Peyer's patch (tissue), 4 donors: ENCODE data around the gene ARAP3. TPM values are rescaled to one million over a fixed set of nuclear protein-coding genes. Genes with fewer than 3 reads are reported as not detected.

ENCODE experiments used
- DNase-seq, 3 donors: peaks; one replicate each; pipeline ENCODE4 v3.0.0-alpha.2; 2017 to 2019
- H3K27ac ChIP-seq, 4 donors: fragments of 200-600 bp; sonication (generic); one replicate each; pipeline ENCODE4 v1.5.1; 2016 to 2019
- H3K27me3 ChIP-seq, 2 donors: fragments of 200-600 bp; sonication (generic); one replicate each; pipeline ENCODE4 v1.5.1; 2019
- H3K36me3 ChIP-seq, 3 donors: fragments of 200-600 bp; sonication (generic); one replicate each; pipeline ENCODE4 v1.5.1; 2016 to 2019
- H3K4me1 ChIP-seq, 4 donors: fragments of 200-600 bp; sonication (generic); one replicate each; pipeline ENCODE4 v1.5.1; 2016 to 2019
- H3K4me3 ChIP-seq, 4 donors: fragments of 200-600 bp; sonication (generic); 1 replicate in 3 of 4; 2 replicates in 1 of 4; pipeline ENCODE4 v1.5.1; 2016 to 2019; ENCODE audit warnings: mild to moderate bottlenecking in 1 of 4
- H3K9me3 ChIP-seq, 4 donors: fragments of 200-600 bp; sonication (generic); one replicate each; pipeline ENCODE4 v1.5.1; 2016 to 2019; ENCODE audit warnings: mild to moderate bottlenecking in 1 of 4
- POLR2A ChIP-seq, 2 donors: fragments of 450-650 bp; IDR thresholded peaks; one replicate each; pipeline ENCODE4 v1.5.1; 2017; ENCODE audit warnings: antibody characterized with exemption in 2 of 2, mild to moderate bottlenecking in 2 of 2, moderate library complexity in 2 of 2
- total RNA-seq, 4 donors: library from RNA; depleted of rRNA; stranded (reverse); fragments of >200 nt; gene quantifications; one replicate each; pipeline ENCODE4 v1.1.0, GENCODE V29; 2016
- TF ChIP-seq, protein P1 (sequence below), 6 experiments: fragments of 450-650 bp in 4 of 6; fragments of 200-600 bp in 2 of 6; sonication (generic) in 1 of 6; IDR thresholded peaks; one replicate each; pipeline ENCODE4 v1.5.1; 2017 to 2019; ENCODE audit warnings: antibody characterized with exemption in 6 of 6, mild to moderate bottlenecking in 3 of 6, moderate library complexity in 1 of 6

ARAP3 gene
- total RNA-seq, 4 donors from 2014 or later, result 1.1 to 13.2 (median 9.7) TPM

DNA sequence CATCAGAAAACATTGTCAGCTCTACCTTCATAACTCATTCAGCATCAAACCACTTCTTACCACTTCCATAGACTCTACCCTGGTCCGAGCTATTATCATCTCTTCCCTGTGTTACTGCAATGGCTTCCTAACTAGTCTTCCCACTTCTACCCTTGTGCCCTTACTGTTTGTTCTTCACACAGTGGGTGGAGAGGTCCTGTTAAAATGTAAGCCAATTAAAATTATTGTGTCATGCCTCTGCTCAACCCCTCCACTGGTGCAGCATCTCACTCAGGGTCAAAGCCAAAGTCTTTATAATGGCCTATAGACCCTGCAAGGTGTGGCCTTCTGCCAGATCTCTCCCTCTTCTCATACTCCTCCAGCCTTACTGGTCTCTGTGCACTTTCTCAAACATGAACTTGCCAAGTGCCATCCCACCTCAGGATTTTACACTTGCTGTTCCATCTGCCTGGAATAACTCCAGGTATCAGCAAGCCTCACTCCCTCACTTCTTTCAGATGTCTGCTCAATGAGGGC, 22.8 kb upstream of the ARAP3 start:
- peaks cover 0 to 13% (median 7%) of the 10 kb centered on the region in 4 donors for H3K4me1 ChIP-seq
- no peak overlapping the region for H3K4me3 ChIP-seq
- no peak overlapping the region for H3K27ac ChIP-seq
- no peak for DNase-seq
- TF ChIP-seq, protein P1, sequence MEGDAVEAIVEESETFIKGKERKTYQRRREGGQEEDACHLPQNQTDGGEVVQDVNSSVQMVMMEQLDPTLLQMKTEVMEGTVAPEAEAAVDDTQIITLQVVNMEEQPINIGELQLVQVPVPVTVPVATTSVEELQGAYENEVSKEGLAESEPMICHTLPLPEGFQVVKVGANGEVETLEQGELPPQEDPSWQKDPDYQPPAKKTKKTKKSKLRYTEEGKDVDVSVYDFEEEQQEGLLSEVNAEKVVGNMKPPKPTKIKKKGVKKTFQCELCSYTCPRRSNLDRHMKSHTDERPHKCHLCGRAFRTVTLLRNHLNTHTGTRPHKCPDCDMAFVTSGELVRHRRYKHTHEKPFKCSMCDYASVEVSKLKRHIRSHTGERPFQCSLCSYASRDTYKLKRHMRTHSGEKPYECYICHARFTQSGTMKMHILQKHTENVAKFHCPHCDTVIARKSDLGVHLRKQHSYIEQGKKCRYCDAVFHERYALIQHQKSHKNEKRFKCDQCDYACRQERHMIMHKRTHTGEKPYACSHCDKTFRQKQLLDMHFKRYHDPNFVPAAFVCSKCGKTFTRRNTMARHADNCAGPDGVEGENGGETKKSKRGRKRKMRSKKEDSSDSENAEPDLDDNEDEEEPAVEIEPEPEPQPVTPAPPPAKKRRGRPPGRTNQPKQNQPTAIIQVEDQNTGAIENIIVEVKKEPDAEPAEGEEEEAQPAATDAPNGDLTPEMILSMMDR (IDR thresholded peaks at IDR 0.05), result no peak
- TF ChIP-seq POLR2A (IDR thresholded peaks at IDR 0.05), result no peak
- no peaks in the 10 kb centered on the region for H3K36me3 ChIP-seq
- no peaks in the 10 kb centered on the region for H3K9me3 ChIP-seq
- H3K27me3 ChIP-seq, result no peaks in the 10 kb centered on the region

DNA sequence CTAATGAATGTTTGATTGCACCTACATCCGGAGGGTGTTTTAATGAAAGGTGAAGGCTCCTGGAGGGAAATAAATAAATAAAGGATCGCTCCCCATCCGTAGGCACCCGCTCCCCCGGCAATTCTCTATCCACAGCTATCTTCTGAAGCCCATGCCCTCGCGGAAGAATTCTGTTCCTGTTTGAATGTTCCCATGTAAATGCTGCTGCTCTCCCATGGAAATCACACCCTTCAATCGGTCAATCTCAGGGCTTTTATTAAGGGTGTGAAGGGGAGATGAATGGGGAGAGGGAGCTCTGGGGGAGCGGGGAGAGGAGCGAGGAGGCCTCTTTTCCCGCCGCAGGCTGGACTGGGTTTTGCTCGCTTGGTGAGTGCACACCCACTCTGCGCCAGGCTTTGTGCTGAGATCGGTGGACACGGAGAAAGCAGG, 21.1 kb upstream of the ARAP3 start:
- DNase-seq, result no peak
- H3K4me3 ChIP-seq, result peak overlapping the region in 3 of 4 donors; percentile 58 to 62 (median 59)
- no peaks in the 10 kb centered on the region for H3K9me3 ChIP-seq
- H3K36me3 ChIP-seq, result no peaks in the 10 kb centered on the region
- no peak overlapping the region for H3K27ac ChIP-seq
- H3K4me1 ChIP-seq, result peaks cover 0 to 13% (median 7%) of the 10 kb centered on the region in 4 donors
- no peaks in the 10 kb centered on the region for H3K27me3 ChIP-seq
- TF ChIP-seq POLR2A (IDR thresholded peaks at IDR 0.05), result no peak
- TF ChIP-seq, protein P1 (IDR thresholded peaks at IDR 0.05), result no peak

DNA sequence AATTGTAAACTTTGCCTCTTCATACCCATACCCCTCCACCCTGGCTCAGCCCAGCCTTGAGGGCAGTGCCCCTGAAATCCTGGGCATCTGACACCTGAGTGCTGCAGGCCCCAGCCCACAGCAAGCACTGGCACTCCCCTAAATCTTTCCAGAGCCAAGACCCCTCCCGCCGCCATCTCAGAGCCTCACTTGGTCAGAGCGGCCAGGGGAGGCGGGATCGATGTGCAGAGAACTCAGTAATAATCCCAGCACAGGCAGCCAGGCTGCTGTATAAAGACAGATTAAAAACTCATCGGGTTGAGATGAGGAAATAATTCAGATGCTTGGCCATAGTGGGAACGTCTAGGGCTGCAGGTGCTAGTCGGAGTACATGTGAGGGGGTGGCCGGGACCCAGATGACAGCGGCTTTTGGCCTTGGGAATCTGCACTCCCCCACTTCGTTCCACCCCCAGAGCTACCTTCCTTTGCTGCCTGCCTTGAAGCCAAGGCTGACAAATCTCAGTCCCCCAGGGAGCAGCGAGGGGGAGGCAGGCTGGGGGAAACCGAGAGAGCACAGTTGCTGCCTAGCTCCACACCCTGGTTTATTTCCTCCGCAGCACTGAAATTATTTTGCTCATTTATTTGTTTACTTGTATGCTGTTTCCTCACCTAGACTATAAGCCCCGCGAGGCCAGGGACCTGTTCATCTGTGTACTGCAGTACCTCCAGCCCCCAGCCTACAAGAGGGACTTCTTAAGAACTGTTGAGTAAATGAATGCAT, 19.5 kb upstream of the ARAP3 start:
- Histone ChIP-seq H3K4me1 (peaks cover 0 to 13% (median 7%) of the 10 kb centered on the region in 4 donors), H3K36me3 (no peaks in the 10 kb centered on the region), H3K27me3 (no peaks in the 10 kb centered on the region), H3K4me3 (peak overlapping the region in 3 of 4 donors; percentile 58 to 62 (median 59)), H3K9me3 (no peaks in the 10 kb centered on the region), H3K27ac (no peak overlapping the region)
- TF ChIP-seq, protein P1 (IDR thresholded peaks at IDR 0.05), result no peak
- no peak for TF ChIP-seq POLR2A (IDR thresholded peaks at IDR 0.05)
- peak in 1 of 3 donors; percentile 16 for DNase-seq

DNA sequence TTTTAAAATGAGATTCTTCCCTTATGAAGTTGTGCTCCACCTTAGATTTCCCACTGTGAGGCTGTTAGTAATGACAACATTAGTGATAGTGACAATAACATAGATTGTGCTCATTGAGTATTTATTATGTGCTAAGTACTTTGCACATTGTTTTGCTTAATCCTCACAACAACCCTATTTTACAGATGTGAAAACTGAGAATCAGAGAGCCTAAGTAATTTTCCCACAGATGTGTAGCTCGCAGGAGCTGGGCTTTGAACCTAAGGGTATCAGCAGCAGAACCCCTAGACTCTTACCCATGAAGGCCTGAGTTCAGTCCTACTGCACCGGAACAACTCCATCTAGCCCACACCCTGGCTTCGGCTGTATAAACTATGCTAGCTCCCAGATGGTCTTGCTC, 15.6 kb upstream of the ARAP3 start:
- no peak for DNase-seq
- Histone ChIP-seq H3K27me3 (no peaks in the 10 kb centered on the region), H3K27ac (no peak overlapping the region), H3K4me1 (peaks cover 0 to 12% (median 7%) of the 10 kb centered on the region in 4 donors), H3K9me3 (no peaks in the 10 kb centered on the region), H3K36me3 (no peaks in the 10 kb centered on the region), H3K4me3 (no peak overlapping the region)
- TF ChIP-seq, protein P1 (IDR thresholded peaks at IDR 0.05), result no peak
- TF ChIP-seq POLR2A (IDR thresholded peaks at IDR 0.05), result no peak

DNA sequence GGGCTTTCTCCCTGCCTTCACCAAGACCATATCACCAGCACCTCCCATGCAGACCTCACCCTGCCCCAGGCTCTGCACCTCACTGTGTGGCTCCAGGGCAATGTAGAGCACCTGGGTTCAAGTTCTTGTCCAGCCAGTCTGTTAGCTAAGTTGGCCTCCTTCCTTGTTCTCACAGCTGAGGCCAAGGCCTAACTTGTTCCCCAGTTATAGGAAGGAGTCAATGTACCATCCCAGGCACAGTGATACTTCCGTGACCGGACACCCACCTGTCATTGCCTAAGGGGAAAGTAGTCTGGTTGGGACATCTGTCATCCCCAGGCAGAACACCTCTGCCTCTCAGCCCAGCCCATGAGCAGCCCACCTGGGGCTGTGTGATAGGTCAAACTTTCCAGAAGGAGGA, 14.4 kb upstream of the ARAP3 start:
- Histone ChIP-seq H3K27me3 (no peaks in the 10 kb centered on the region), H3K4me3 (no peak overlapping the region), H3K27ac (no peak overlapping the region), H3K9me3 (no peaks in the 10 kb centered on the region), H3K36me3 (no peaks in the 10 kb centered on the region), H3K4me1 (peaks cover 0 to 9% (median 4%) of the 10 kb centered on the region in 4 donors)
- DNase-seq, result no peak
- TF ChIP-seq POLR2A (IDR thresholded peaks at IDR 0.05), result no peak
- TF ChIP-seq, protein P1 (IDR thresholded peaks at IDR 0.05), result no peak
